Measurements from ENCODE around the gene ZBTB21.

DNA sequence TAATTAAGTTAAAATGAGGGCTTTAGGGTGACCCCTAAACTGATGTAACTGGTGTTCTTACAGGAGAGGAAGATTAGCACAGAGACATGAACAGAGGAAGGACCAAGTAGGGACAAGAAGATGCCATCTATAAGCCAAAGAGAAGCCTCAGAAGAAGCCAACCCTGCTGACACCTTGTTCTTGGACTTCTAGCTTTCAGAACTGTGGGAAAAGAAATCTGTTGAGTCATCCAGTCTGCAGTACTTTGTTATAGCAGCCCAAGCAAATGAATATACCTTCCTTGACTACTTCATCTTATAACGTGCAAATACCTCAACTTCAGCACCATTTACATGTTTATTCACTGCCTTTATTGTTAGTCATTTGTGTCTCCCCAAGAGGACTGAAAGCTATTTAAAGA, 3.4 kb downstream of the ZBTB21 start:
- TF ChIP-seq, protein P1, sequence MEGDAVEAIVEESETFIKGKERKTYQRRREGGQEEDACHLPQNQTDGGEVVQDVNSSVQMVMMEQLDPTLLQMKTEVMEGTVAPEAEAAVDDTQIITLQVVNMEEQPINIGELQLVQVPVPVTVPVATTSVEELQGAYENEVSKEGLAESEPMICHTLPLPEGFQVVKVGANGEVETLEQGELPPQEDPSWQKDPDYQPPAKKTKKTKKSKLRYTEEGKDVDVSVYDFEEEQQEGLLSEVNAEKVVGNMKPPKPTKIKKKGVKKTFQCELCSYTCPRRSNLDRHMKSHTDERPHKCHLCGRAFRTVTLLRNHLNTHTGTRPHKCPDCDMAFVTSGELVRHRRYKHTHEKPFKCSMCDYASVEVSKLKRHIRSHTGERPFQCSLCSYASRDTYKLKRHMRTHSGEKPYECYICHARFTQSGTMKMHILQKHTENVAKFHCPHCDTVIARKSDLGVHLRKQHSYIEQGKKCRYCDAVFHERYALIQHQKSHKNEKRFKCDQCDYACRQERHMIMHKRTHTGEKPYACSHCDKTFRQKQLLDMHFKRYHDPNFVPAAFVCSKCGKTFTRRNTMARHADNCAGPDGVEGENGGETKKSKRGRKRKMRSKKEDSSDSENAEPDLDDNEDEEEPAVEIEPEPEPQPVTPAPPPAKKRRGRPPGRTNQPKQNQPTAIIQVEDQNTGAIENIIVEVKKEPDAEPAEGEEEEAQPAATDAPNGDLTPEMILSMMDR (IDR thresholded peaks at IDR 0.05): no peak
- TF ChIP-seq POLR2A (IDR thresholded peaks at IDR 0.05; ENCODE audit: low read depth) (no peak), POLR2AphosphoS5 (IDR thresholded peaks at IDR 0.05) (no peak), EP300 (IDR thresholded peaks at IDR 0.05) (no peak)

Data from esophagus muscularis mucosa (tissue), 4 donors.